GM18951 (cell line): ENCODE results near the gene WDR64.

Experiments used
- POLR2A ChIP-seq: IDR thresholded peaks from 4 replicates; pipeline ENCODE4 v1.6.1; 2011; ENCODE audit warnings: mild to moderate bottlenecking; ENCODE audit not compliant: insufficient read length, insufficient read depth; ENCODE audit errors: extremely low read depth
- in situ Hi-C: fragments of 300-500 bp; cut with MboI; formaldehyde crosslinking; loops from one replicate; pipeline ENCODE4 v1.12.0; 2022; ENCODE audit warnings: low sequenced_read_pairs, mixed read lengths, inconsistent platforms; ENCODE audit not compliant: unreplicated experiment

WDR64 gene

DNA sequence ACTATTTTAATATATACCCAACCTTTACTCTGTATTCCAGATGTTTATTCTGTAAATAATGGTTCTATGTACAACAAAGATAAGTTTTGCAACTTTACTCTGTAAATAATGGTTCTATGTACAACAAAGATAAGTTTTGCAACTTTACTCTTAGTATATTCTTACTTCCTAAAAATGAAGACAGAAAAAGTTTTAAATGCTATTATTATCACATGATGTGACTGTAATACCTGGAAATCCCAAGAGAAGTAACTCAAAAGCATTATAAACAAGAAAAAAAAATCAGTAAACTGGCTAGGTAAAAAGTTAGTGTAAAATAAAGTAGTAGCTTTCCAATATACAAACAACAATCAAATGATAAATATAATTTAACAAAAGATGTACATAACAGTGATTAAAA is 177.4 kb downstream of the WDR64 start:
- no peak for TF ChIP-seq POLR2A
- in situ Hi-C loops, result loop anchor here (25.0 kb wide), 1 partner anchor 292 kb away; the partner anchor contains the start of gene KMO

DNA sequence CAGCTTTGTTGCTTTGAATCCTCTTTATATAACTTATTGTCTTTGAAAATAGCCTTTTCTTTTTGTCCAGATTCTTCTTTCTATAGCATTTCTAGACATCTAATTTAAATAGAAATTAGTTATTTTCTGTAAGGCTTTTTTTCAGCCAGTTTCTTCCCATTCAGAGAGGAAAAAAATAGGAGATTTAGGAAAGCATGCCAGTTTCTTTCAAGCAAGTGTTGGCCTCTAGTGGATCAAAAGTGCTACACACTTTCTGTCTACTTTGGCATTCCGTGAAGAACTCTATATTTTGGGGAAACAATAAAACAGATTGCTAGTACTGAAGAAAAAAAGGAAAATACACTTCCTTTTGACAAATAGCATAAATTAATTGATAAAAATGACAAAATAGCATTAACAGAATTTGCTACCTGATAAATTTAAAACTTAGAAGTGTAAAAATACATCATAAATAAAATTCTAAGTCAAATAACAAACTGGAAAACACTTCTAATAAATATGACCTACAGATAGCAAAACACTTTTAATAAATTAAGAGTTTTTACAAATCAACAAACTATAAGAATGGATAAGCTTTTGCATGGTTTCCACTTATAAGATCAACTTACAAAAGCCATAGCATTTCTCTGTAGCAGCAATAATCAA is 182.8 kb downstream of the WDR64 start:
- in situ Hi-C loops, result loop anchor here (25.0 kb wide), 1 partner anchor 298 kb away; the partner anchor contains the start of gene KMO
- no peak for TF ChIP-seq POLR2A

GRCh38 chr1:241836941-241837340 is 184.9 kb downstream of the WDR64 start:
- no peak for TF ChIP-seq POLR2A
- in situ Hi-C loops, result loop anchor here (25.0 kb wide), 1 partner anchor 300 kb away; the partner anchor contains the start of gene KMO

- in situ Hi-C loops, result loop anchor here (25.0 kb wide), 1 partner anchor 300 kb away; the partner anchor contains the start of gene KMO
- TF ChIP-seq POLR2A, result no peak
Measured at GRCh38 chr1:241837416-241837815, 185.3 kb downstream of the WDR64 start.

DNA sequence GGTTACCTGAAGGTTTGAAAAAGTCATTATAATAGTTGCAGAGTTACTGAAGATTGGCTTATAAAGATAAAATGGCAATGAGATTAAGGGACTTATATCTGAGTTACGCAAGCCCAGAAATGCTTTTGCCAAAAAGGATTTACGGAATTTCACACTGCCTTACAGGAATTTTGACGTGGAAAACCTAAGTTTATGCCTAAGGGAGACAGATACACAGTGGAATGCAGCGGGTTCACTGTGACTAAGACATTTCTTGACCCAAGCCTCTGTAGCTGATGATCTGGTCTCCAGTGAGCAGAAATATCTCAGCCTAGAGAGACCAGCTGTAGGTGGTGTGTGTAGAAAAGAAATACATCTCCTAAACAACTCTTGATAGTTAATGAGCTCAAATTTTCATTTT is 185.8 kb downstream of the WDR64 start:
- in situ Hi-C loops, result loop anchor here (25.0 kb wide), 1 partner anchor 301 kb away; the partner anchor contains the start of gene KMO
- no peak for TF ChIP-seq POLR2A

DNA sequence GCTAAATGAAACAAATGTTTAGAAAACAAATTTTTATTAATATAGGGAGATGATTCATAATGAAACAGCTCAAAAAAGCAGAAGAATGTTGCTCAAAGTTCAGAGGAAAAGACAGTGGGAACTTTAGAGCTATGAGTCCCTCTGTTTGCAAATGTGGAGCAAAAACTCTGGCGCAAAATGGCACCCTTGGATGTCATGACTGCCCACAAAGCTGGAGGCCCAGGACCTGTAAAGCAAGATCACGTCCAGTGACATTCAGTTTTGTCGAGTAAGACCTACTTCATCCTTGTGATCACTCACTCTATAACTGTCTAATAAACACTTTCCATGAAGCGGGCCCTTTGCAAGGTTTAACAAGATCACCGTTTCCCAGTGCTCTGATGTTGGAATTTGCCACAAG is 186.8 kb downstream of the WDR64 start:
- in situ Hi-C loops, result loop anchor here (25.0 kb wide), 1 partner anchor 302 kb away; the partner anchor contains the start of gene KMO
- no peak for TF ChIP-seq POLR2A

DNA sequence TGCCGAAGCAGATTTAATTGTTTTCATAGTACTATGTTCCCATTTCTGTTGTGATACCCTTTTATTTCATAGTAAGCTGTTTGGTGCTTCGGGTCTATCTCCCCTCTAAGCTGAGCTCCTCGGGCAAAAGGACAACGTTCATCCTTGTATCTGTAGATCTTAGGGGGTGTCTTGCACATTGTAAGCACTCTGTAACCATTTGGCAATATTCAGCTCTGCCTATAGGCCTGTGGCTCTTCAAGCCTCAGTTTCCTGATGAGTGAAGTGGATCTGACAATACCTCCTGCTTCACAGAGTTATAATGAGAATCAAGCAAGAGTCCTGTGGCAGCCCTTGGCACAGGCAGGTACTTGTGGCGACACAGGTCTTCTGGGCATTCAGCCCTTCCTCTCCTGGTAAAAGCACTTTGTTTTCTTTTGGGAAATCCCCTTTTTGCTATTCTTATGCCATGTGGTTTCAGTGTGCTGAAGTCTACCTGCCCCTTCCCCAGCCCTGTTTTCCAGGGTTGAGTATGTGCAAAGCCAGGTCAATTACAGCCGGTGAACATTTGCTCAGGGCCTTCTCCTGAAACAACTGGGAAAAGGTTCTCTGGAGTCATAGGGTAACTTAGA is 187.4 kb downstream of the WDR64 start:
- TF ChIP-seq POLR2A, result no peak
- in situ Hi-C loops, result loop anchor here (25.0 kb wide), 1 partner anchor 302 kb away; the partner anchor contains the start of gene KMO

GRCh38 chr1:241840164-241840563 is 188.1 kb downstream of the WDR64 start:
- in situ Hi-C loops, result loop anchor here (25.0 kb wide), 1 partner anchor 303 kb away; the partner anchor contains the start of gene KMO
- no peak for TF ChIP-seq POLR2A

DNA sequence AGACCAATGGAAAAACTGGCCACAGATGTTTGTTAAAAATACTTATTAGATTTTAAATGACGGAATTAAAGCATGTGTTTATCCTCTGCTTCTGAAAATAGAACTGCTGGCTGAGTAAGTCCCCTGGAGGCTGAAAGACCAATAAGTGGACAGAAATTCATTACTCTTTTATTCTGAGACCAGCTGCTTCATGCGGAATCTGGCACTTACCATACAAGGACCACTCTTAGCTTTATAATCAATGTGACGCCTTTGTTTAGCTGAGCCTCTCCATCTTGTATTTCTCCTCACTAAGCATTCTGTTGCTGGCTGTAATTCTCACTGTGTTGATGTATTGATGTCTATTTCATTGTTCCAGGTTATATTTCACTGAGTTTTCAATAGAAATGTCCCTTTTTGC is 189.6 kb downstream of the WDR64 start:
- in situ Hi-C loops, result loop anchor here (25.0 kb wide), 1 partner anchor 304 kb away; the partner anchor contains the start of gene KMO
- no peak for TF ChIP-seq POLR2A

DNA sequence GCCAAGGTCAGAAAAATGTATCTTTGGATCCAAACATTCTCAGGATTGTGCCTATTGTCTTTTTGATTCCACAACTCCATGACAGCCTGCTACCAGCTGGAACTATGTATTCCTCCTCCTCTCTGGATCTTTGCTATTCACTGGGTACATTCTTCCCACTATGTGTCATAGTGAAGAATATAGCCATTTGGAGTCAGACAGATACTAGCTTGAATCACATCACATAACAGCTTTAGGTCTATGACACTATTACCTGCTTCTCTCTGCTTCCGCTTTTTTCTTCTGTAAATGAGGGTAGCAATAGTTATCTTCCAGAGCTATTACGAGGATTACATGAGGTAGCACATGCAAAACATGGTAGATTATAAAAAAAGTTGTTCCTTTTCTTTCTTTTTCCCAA is 190.5 kb downstream of the WDR64 start:
- TF ChIP-seq POLR2A, result no peak
- in situ Hi-C loops, result loop anchor here (25.0 kb wide), 1 partner anchor 305 kb away; the partner anchor contains the start of gene KMO

DNA sequence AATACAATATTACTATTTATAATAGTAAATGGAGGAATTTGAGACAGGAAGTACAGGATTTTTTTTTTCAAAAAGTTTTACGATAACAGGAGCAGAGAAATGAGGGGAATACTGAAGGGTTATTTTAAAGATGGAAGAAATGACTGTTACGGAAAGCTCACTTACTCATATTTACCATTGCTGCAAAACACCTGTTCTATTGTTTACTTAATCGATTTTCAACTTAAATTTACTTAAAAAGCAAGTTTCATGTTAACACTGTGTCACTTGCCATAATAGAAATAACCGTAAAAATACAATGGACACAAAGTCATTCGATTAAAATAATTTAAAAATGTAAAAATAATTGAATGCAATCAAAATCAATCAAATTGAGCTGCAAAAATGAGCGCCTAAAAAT is 192.5 kb downstream of the WDR64 start:
- in situ Hi-C loops, result loop anchor here (25.0 kb wide), 1 partner anchor 307 kb away; the partner anchor contains the start of gene KMO
- TF ChIP-seq POLR2A, result no peak

DNA sequence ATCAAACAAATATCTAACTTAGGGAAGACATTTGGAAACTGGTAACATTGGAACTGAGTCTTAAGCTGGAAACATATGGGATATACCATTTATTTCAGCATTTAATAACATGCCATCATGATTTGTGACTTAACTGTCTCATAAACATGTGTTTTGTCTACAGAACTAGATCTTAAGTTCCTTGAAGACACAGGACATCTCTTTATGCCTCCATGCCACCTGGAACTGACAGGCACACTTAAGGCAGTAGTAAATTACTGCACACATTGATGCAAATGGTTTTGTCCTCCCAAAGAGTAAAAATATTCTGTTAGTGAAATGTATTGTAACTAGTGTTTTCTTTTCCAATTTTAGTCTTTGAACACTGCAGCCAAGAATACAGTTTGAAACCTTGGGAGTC is 194.3 kb downstream of the WDR64 start:
- in situ Hi-C loops, result loop anchor here (25.0 kb wide), 1 partner anchor 309 kb away; the partner anchor contains the start of gene KMO
- no peak for TF ChIP-seq POLR2A

DNA sequence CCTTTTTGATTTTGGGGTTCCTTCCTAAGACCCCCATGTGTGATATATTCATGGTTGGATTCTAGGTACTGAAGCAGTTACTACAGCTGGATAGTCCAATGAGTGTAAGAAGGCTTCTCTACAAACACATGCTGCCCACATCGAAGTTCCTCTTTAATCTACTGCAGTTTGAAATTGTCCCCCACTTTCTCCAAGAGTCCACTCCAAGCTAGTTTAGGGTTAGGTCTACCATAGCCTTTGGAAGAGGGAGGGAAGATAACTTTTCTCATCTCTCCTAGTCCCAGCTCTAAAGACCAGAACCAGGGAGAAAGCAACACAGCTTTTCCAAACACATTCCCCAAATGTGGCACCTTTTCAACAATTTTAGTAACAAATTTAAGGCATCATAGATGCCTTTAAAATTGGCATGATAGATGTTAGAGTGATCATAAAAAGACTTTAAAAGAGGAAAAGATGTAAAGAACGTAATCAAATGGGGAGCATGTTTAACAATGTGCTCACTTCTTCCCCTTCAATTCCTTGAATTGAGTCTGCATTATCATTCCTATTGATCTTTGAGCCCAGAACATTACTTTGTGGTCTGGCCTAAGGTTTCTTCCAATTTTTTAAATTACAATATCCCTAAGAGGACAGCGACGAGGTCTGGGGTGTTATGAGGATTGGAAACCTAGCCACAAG is 194.9 kb downstream of the WDR64 start:
- TF ChIP-seq POLR2A, result no peak
- in situ Hi-C loops, result loop anchor here (25.0 kb wide), 1 partner anchor 310 kb away; the partner anchor contains the start of gene KMO

- in situ Hi-C loops, result loop anchor here (25.0 kb wide), 1 partner anchor 310 kb away; the partner anchor contains the start of gene KMO
Measured at GRCh38 chr1:241847540-241847795, 195.4 kb downstream of the WDR64 start.

More at GRCh38 chr1:241847540-241847795, 195.4 kb downstream of the WDR64 start:
- TF ChIP-seq POLR2A, result no peak
